Measurements from ENCODE around the gene ART3.
A peak's percentile ranks its signal among the peaks of the same experiment; 100 is the strongest.

Gene ART3

DNA sequence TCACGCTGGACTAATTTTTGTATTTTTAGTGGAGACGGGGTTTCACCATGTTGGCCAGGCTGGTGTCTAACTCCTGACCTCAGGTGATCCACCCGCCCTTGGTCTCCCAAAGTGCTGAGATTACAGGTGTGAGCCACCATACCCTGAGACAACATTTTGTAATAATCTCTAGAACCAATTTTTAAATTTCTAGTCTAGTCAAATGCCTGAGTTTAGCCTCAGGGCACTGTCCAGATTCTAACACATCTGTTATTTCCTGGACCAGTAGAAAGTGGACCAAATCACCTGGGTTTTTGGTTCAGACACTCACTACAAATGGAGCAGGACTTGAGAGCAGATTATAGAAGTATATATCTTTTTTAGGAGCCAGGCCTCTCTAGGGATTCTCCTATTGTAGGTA is 21.6 kb downstream of the ART3 start:
- Histone ChIP-seq H3K27me3 (ENCODE audit: insufficient read depth, poor library complexity, severe bottlenecking) (no peaks in the 10 kb centered on the region), H3K4me3 (ENCODE audit: severe bottlenecking) (no peak overlapping the region), H3K27ac (ENCODE audit: poor library complexity, severe bottlenecking) (no peak overlapping the region), H3K9me3 (ENCODE audit: severe bottlenecking) (no peaks in the 10 kb centered on the region), H3K36me3 (ENCODE audit: low read depth) (no peaks in the 10 kb centered on the region), H3K4me1 (ENCODE audit: insufficient read depth, poor library complexity, severe bottlenecking) (no peaks in the 10 kb centered on the region)
- DNase-seq (ENCODE audit: low spot score) (no peak), ATAC-seq (ENCODE audit: low read depth) (no peak)
- TF ChIP-seq, protein P1, sequence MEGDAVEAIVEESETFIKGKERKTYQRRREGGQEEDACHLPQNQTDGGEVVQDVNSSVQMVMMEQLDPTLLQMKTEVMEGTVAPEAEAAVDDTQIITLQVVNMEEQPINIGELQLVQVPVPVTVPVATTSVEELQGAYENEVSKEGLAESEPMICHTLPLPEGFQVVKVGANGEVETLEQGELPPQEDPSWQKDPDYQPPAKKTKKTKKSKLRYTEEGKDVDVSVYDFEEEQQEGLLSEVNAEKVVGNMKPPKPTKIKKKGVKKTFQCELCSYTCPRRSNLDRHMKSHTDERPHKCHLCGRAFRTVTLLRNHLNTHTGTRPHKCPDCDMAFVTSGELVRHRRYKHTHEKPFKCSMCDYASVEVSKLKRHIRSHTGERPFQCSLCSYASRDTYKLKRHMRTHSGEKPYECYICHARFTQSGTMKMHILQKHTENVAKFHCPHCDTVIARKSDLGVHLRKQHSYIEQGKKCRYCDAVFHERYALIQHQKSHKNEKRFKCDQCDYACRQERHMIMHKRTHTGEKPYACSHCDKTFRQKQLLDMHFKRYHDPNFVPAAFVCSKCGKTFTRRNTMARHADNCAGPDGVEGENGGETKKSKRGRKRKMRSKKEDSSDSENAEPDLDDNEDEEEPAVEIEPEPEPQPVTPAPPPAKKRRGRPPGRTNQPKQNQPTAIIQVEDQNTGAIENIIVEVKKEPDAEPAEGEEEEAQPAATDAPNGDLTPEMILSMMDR (IDR thresholded peaks at IDR 0.05; ENCODE audit: poor library complexity, severe bottlenecking), result no peak

GRCh38 chr4:76105652-76106051 is 31.1 kb downstream of the ART3 start:
- Histone ChIP-seq H3K27ac (ENCODE audit: poor library complexity, severe bottlenecking) (no peak overlapping the region), H3K4me1 (ENCODE audit: insufficient read depth, poor library complexity, severe bottlenecking) (no peaks in the 10 kb centered on the region), H3K36me3 (ENCODE audit: low read depth) (no peaks in the 10 kb centered on the region), H3K27me3 (ENCODE audit: insufficient read depth, poor library complexity, severe bottlenecking) (no peaks in the 10 kb centered on the region), H3K9me3 (ENCODE audit: severe bottlenecking) (no peaks in the 10 kb centered on the region), H3K4me3 (ENCODE audit: severe bottlenecking) (no peak overlapping the region)
- TF ChIP-seq, protein P1 (IDR thresholded peaks at IDR 0.05; ENCODE audit: poor library complexity, severe bottlenecking), result peak; percentile 11
- no peak for DNase-seq (ENCODE audit: low spot score)
- peak; percentile 55; the same call in 2 of the 3 replicates for ATAC-seq (ENCODE audit: low read depth)

DNA sequence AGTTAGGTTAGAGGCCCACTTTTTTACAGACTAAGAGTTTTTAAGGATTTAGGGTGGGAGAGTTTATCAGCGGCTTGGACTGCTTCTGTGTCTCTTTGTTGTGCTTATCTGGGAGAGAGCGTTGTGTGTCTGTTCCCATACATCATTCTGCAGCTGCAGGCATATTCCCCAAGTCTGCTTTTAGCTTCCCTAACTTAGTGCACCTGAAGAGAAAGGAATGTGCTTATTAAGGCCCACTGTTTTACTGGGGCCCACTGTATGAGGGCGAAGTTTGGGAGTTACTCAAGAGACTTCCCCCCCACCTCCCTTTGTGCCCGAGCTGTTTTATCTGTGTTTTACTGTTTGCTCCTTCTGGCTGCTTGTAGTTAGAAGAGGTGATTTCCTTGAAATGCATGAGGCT is 31.9 kb downstream of the ART3 start:
- no peaks in the 10 kb centered on the region for H3K4me1 ChIP-seq (ENCODE audit: insufficient read depth, poor library complexity, severe bottlenecking)
- ATAC-seq (ENCODE audit: low read depth), result no peak
- no peaks in the 10 kb centered on the region for H3K27me3 ChIP-seq (ENCODE audit: insufficient read depth, poor library complexity, severe bottlenecking)
- no peak for DNase-seq (ENCODE audit: low spot score)
- TF ChIP-seq, protein P1 (IDR thresholded peaks at IDR 0.05; ENCODE audit: poor library complexity, severe bottlenecking), result no peak
- no peaks in the 10 kb centered on the region for H3K36me3 ChIP-seq (ENCODE audit: low read depth)
- H3K4me3 ChIP-seq (ENCODE audit: severe bottlenecking), result no peak overlapping the region
- no peak overlapping the region for H3K27ac ChIP-seq (ENCODE audit: poor library complexity, severe bottlenecking)
- no peaks in the 10 kb centered on the region for H3K9me3 ChIP-seq (ENCODE audit: severe bottlenecking)

DNA sequence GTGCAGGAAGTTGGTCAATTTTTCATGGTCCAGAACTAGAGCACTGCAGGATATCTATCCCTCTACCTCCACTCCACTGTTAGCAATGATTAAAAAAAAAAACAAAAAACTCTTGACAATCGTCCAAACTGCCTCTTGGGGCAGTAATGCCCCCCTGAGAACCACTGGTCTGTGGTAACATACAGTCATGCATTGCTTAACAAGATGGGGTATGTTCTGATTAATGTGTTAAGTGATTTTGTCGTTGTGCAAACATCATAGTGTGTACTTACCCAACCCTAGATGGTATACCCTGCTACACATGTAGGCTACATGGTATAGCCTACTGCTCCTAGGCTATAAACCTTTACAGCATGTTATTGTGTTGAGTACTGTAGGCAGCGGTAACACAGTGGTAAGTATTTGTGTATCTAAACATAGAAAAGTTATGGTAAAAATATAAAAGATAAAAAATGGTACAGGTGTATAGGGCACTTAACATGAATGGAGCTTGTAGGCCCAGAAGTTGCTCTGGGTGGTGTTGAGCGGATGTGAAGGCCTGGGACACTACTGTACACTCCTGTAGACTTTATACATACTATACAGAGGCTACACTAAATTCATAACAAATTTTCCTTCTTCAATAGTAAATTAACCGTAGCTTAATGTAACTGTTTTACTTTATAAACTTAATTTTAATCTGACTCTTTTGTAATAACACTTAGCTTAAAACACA is 34.1 kb downstream of the ART3 start:
- DNase-seq (ENCODE audit: low spot score) (no peak), ATAC-seq (ENCODE audit: low read depth) (peak; percentile 61; the same call in 2 of the 3 replicates)
- TF ChIP-seq, protein P1 (IDR thresholded peaks at IDR 0.05; ENCODE audit: poor library complexity, severe bottlenecking), result peak; percentile 35
- H3K9me3 ChIP-seq (ENCODE audit: severe bottlenecking), result no peaks in the 10 kb centered on the region
- H3K36me3 ChIP-seq (ENCODE audit: low read depth), result peaks cover 4% of the 10 kb centered on the region; the same call in 1 of the 2 replicates
- no peak overlapping the region for H3K4me3 ChIP-seq (ENCODE audit: severe bottlenecking)
- no peaks in the 10 kb centered on the region for H3K4me1 ChIP-seq (ENCODE audit: insufficient read depth, poor library complexity, severe bottlenecking)
- H3K27me3 ChIP-seq (ENCODE audit: insufficient read depth, poor library complexity, severe bottlenecking), result no peaks in the 10 kb centered on the region
- no peak overlapping the region for H3K27ac ChIP-seq (ENCODE audit: poor library complexity, severe bottlenecking)

DNA sequence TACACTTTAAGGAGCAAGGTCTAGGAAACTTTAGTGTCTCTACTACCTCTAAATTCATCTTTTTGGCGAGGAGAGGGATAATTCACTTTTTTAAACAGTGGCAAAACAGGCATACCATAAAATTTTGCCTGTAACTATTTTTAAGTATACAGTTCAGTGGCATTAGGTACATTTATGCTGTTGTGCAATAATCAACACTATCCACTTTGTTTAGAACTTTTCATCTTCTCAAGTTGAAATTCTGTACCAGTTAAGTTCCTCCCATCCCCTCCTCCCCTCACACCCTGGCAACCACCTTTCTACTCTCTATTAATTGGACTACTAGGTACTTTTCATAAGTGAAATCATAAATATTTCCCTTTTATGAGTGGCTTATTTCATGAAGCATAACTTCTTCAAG is 42.3 kb downstream of the ART3 start:
- ATAC-seq (ENCODE audit: low read depth), result no peak
- peaks cover 71% of the 10 kb centered on the region for H3K36me3 ChIP-seq (ENCODE audit: low read depth)
- no peak overlapping the region for H3K27ac ChIP-seq (ENCODE audit: poor library complexity, severe bottlenecking)
- no peaks in the 10 kb centered on the region for H3K4me1 ChIP-seq (ENCODE audit: insufficient read depth, poor library complexity, severe bottlenecking)
- no peak overlapping the region for H3K4me3 ChIP-seq (ENCODE audit: severe bottlenecking)
- no peaks in the 10 kb centered on the region for H3K27me3 ChIP-seq (ENCODE audit: insufficient read depth, poor library complexity, severe bottlenecking)
- TF ChIP-seq, protein P1 (IDR thresholded peaks at IDR 0.05; ENCODE audit: poor library complexity, severe bottlenecking), result no peak
- DNase-seq (ENCODE audit: low spot score), result no peak
- H3K9me3 ChIP-seq (ENCODE audit: severe bottlenecking), result no peaks in the 10 kb centered on the region

All from RWPE2 (cell line).